NK-92 treated with Interleukin-12 subunit alpha and Interleukin-12 subunit beta, amount 100 ng/mL, for 24 hours (cell line): ENCODE results near the gene NSG1.
"Not testable (repeated sequence)": the region's sequence is repeated elsewhere in the genome, so short reads cannot be mapped to it uniquely, and the experiment has no call there.

Experiments used
- DNase-seq: peaks from one replicate; lab custom pipeline; 2025; lab: John Stamatoyannopoulos, UW

The NSG1 gene

DNA sequence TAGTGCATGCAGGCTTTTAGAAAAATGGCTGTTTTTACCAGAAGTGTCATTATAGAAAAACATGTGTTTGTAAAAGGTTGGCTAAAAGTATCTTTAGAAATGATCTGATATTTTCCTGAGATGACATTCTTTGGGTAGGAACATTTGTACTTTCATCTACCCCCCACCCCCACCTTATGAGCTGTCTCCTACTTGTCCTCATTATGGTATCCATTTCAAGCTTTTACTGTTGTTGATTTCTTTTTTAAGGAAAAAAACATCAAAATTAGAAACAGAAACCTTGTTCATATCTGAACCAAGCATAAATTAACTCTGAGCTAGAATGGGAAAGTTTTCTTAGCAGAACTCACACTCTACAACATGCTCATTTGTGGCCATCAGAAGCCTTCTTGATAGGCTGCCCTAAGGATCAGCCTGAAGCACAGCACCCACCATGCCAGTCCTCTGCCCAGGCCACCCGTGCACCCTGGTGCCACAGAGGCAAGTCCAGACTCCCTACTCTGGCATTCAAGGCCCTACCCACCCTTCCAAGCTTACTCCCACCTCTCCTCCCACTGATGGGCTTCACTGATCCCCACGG lies 49.4 kb downstream of the NSG1 start:
- no peak for DNase-seq

DNA sequence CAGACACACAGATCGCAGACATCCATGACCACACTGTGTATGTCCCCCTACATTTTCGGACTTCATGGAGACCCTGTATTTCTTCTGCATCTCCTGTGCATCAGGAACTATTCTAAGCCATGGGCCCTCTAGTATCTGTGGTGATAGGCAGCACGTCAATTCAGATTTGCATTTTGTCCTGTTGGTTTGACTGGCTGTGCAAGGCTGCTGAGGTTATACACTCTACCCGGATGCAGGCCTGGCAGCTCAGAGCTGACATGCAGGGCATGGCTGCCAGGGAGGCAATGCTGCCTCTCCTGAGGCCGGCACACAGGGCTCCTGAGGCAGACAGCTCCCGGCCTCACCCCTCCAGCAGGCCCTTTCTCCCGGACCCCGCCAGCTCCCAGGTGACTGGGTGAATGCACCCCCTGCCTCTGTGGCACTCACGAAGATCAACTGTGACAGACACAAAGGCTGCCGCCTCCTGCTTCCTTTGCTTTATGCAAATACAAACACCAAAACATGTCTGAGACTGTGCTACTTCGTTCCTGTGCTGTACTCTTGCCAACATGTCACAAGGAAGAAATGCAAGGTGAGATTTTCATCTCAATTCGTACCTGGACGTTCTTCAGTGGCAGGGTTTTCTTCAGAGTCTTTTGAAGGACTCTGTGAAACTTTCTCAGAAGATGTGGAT lies 51.0 kb downstream of the NSG1 start:
- no peak for DNase-seq

DNA sequence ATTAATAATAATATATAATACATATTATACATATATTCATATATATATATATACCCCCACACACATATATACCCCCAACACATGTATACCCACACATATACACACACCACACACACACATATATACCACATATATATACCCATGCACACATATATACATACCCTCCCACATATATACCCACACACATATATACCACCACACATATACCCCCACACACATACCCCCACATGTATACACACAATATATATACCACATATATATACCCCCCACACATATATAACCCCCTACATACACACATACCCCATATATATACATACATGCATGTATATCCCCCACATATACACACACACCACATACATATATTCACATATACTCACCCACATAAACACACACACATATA lies 52.0 kb downstream of the NSG1 start:
- no peak for DNase-seq

DNA sequence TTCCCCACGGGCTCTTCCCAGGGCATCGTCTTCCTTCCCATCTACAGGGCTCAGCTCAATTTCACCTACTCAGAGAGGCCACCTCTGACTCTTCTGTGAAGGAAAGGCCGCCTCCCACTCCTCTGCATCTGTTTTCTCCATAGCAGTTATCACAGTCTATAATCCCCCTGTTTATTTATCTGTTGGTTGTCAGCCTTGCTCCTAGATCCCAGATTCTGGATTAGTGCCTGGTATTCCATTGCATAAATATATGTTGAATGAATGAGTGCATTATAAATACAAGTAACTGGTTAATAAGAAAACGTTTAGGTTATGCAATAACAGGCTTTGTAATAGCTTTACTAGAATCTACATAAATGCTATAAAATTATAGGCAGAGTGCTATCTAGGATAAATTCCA lies 52.9 kb downstream of the NSG1 start:
- DNase-seq: no peak

DNA sequence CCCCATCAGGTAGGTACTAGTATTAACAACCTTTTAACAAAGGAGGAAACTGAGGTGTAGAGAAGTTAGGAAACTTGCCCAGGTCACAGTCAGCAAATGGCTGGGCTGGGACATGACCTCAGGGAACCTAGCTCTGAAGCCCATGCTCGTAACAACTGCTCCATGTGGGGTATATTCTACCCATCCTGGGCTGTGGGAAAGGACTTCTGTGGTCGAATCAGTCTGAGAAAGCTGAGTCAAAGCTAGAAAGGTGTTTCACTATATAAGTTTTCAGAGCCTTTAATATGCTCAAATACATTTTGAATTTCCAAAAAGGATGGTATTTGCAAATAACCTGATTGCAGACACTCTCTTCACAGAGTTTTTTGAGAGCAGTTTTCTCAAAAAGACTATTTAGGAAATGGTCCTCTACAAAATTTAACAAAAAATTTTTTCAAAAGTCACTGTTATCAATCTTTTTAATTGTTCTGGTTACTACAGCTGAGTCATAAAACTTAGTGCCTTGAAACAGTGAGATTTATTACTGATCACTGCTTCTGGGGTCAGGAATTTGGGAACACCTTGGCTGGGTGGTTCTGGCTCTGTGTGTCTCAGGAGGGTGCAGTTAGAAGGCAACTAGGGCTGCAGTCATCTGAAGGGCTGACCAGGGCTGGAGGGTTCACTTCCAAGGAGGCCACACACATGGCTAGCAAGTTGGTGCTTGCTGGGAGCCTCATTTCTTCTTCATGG lies 53.6 kb downstream of the NSG1 start:
- DNase-seq: no peak

DNA sequence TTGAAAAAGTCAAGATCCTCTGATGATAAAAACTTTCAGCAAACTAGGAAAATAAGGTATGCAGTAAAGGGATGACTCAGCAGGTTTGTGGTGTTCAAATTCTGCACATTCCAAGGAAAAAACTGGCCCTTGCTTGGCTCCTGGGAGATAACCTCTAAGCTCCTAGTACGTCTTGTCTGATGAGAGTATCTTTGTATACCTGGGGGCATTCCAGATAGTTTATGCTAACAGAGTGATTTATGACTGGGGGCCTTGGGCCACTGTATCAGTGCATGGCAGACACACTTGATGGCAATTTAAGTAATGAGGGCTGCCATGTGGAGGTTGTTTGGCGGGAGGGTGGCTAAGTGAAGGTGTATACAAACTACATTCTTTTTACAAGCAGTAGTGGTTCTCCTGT lies 56.9 kb downstream of the NSG1 start:
- DNase-seq: no peak

DNA sequence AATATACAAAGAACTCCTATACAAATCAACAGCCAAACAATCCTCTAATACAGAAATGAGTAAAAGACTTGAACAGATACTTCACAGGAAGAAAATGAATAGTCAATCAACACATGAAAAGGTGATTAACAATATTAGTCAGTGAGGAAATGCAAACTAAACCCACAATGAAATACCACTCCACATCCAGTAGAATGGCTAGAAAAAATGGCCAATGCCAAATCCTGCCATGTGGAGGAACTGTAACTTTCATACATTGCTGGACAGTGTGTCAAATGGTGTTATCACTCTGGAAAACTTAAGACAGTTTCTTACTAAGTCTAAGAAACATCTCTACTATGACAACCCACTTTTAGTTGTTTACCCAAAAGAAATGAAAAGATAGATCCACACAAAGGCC lies 59.5 kb downstream of the NSG1 start:
- DNase-seq: no peak

DNA sequence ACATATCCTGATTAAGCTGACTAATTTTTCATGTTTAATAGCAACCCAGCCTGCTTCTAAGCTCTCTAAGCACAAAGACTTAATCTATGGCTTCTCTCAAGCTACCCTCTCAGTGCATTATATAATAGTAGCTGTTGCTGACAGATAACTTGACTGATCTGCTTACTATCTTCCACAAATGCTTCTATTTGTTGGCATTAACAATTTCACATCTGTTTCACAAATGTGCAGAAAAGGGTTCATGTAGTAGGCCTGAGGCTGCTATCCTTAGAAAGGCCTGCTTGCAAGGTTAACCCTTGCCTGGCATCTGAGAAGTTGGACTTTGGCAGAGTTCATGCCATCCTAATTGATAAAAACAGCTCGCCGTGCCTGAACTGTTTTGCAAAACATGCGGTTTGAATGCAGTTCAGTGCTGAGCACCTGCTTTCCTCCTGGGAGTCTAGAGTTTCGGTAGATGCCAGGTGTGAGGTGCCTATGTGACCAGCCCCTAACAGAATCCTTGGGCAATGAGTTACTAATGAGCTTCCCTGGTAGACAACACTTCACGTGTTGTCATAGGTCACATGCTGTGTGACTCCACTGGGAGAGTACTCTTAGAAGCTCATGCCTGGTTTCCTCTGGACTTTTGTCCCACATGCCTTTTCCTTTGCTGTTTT lies 68.4 kb downstream of the NSG1 start:
- DNase-seq: no peak

DNA sequence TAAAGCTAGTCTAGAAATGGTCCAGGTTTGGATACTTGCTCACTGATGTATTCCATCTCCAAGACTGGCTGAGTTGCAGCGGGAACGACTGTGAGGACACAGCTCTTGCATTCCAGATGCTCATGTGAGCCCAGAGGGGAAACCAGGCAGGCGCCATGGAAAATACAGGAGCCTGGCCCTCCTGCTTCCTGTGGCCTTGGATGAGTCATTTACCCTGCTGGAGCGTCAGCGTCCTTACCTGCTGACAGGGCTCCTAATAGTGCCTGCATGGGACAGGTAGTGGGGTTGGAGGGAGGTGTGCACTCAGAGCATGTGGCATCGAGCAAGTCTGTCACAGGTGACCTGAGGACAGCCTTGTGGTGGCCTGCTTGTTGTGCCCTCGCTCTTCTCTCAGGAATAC lies 69.4 kb downstream of the NSG1 start:
- no peak for DNase-seq

DNA sequence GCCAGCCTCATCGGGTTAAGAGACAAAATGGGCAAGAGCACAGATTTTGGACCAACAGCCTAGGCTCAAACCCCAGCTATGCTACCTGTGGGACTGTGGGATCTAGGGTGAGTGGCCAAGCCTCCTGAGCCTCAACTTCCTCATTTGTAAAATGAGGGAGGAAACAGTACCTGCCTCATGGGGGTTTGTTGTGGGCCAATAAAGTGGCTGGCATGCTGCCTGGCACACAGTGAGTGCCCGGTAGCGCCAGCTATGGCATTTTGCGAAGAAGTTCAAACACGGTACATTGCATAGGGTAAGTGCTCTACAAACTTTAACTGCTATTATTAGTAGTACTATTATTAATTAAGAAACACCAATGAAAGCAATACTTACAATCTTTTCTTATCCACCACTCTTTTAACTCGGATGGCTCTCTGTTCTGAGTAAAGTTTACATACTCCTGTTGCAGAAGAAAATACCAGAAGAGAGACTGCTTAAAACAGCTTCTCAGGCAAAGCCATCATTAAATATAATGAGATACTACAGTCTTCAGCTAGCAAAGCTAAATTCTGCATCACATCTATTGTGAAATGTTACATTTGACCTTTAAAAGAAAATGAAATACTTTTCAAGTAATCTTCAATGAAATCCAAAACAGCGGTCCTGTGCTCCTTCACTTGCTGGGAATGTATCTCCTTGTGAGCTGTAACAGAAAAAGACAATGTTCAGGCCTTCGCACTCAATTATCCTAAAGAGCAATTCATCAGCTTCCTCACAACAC lies 70.1 kb downstream of the NSG1 start:
- no peak for DNase-seq

DNA sequence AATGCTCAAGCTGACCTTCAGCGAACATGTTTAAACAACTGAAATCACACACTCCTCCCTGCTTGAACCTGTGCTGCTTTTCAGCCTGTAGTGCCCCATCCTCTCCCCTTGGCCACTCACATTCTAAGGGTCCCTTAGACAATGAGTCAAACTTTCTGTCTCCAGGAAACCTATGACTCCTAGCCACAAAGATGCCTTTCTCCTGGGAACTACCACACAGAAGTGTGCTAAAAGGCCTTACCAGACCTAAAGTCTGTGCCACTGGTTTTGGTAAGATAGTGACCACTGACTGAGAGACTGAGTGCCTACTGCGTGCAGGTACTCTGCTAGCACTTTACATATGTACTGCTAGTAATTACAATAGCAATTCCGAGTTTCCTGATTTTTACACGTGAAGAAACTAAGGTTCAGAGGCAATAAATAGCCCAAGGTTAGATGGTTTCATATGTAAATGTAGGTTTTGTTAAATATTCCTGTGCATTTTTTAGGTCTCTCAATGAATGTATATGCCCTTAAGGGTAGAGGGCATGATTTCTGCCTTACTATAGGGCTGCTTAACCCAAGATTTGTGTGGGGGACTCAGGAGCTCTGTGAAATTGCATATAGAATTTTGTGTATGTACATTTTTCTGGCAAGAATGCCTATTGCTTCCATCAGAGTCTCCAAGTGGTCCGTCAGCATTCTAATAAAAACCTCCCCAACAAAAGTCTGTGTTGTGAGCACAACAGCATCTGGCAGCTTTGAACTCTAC lies 71.1 kb downstream of the NSG1 start:
- no peak for DNase-seq

DNA sequence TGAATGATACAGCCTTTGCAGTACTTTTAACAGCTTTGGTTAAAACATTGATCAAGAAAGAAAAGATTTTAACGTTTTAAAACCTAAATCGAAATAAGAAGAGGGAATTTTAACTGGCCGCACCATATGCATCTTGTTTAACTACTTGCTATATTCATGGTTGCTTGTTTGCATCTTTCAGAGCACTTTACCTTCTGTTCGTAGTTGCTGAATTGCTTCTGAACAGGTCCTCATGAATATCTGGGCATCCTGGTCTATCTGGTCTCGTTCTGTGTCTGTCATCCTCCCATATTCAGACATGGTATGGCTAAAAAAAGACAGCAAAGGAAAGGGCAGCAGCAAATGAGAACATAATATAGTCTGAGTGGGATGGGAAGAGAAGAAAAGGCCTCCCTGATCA lies 72.3 kb downstream of the NSG1 start:
- no peak for DNase-seq

DNA sequence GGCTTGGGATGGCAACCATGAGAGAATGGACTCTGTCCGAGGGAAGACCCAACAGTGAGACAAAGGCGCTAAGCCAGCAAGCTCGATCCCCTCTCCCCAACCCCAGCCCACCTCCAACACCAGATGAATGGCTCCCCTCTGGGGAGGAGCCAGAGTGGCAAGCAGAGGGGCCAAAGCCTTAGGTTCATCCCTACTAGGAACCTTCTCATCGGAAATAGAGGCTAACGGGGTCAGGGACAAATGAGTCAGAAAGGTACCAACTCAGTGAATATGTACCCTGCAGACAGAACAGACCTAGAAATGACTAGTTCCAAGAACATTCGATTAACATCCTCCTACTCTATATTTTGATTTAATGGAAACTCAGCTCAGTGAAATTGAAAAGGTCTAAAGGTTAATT lies 73.9 kb downstream of the NSG1 start:
- DNase-seq: no peak

DNA sequence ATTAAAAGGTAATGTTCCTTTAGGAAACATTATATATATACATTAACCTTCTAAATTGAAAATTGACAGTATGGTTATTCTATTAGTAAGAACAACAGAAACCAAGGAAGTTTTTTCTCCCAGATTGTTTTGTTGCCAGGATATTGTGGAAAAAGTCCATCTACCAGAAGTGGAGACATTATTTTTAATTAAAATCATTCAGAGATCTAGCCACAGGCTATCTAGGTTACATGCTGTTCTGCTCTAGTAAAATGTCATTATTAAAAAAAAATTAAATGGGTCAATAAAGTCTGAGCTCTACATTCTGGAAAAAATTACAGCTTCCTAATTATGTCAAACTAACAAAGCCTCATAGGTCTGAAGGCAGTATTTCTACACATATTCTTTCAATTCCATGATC lies 74.3 kb downstream of the NSG1 start:
- no peak for DNase-seq

DNA sequence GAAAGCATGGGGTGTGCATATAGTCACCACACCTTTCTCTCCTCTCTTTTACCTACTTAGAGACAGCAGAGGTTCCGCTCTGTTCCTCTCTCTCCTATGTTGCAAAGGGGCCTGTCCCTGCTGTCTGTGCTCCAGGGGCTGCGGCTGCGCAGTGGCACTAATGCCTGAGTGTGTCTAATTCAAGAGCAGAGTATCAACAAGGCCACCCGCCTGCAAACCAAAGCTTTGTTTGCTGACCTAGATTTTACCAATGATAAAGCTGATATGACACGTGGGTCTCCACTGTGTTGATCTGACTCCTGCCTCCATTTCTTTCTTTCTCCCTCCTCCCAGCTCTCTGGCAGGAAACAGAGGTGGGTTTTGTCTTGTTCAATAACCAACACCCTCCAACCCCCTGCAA lies 74.9 kb downstream of the NSG1 start:
- DNase-seq: no peak

DNA sequence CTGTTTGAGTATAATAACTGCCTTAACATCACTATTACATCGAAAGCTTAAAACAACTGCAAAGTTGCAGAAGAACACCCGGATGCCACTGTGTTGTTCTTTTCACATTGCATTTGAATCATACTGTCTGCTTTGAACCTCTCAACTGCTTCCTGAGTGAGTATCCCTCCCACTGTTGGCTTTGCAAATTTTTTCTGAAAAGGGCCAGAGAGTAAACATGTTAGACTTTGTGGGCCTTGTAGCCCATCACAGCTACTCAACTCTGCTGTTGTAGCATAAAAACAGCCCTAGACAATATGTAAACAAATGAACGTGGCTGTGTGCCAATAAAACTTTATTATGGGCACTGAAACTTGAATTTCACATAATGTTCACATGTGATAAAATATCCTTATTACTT lies 76.1 kb downstream of the NSG1 start:
- no peak for DNase-seq

DNA sequence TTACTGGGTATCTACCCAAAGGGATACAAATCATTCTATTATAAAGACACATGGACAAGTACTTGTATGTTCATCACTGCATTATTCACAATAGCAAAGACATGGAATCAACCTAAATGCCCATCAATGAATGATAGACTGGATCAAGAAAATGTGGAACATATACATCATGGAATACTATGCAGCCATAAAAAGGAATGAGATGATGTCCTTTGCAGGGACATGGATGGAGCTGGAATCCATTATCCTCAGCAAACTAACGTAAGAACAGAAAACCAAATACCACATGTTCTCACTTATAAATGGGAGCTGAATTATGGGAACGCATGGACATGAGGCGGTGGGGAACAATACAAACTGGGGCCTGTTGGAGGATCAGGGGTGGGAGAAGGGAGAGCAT lies 78.3 kb downstream of the NSG1 start:
- not testable (repeated sequence) for DNase-seq
